Measurements from ENCODE around the gene MITF.
A peak's percentile ranks its signal among the peaks of the same experiment; 100 is the strongest.

Gene MITF

DNA sequence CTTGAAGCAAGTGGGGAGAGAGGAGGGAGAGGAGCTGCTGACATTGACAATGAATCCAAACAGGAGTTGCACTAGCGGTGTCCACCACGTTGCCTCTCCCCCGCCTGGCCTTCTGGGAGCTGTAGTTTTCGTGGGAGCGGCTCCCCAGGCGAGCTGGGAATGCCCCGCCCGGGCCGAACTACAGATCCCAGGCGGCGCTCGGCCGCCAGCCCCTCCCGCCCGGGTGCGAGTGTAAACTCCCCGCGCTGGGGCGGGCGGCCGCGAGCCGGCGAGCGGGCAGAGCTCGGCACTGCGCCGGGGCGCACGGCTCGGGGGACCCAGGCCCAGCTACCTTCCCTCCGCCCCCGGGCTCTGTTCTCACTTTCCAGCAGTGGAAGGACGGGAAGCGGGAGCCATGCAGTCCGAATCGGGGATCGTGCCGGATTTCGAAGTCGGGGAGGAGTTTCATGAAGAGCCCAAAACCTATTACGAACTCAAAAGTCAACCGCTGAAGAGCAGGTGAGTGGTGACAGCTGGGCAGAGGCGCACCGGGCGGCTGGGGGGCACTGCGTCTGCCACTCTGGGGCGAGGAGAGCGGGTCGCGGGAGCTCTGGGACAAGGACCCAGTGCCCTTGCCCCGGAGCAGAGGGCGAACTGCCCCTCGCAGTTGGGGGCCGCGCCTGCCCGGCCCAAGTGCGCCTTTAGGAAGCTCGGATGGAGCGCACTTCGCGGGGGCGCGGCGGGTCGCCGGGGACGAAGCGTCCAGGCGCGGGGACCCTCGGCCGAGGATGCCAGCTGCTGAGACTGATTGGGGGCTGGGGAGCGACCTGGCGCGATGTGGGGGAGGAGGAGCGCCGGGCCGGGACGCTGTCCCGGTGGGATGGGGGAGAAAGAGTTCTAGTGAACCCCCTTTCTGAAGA lies at the start of gene MITF:
TSS of gene MITF (plus strand) at position 261 of the 899 bp plus-strand sequence. CDS start at position 395, 134 bp downstream.
- DNase-seq, result peak; percentile 76 to 94

DNA sequence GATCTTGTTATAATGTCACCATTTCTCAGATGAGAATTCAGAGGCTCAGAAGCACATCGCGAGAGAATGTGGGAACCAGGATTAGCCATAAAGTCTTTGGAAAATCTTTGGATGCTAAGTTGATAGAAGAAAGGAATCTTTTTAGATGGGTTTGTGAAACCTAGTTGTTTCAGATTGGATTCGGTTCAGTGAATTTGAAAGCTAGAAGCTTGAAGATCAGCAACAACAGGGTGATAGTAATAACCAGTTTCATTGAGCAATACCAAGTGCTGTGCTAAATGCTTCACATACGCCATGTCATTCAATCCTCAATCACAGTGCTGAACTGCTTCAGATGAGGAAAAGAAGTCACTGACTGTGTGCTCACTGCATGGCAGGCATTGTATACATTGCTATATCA lies 47.4 kb upstream of the MITF start:
- DNase-seq, result no peak

DNA sequence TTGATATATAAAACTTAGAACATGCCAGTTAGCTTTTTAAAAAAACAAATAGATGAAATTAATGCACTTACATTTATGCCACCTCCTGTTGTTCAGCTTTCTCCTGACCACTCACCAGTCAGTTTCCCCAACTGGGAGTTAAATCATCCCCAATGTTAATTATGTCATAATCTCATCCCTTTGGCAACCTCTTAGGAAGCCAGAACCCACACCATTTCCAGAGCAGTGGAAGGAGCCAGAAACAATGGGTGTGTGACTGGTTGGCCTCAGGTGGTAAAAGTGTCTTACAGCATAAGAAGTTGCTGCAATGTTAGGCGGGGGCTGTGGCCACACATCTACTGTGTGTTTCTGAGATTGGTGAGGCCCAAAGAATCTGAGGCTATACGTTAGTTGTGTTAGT lies 46.5 kb upstream of the MITF start:
- no peak for DNase-seq

DNA sequence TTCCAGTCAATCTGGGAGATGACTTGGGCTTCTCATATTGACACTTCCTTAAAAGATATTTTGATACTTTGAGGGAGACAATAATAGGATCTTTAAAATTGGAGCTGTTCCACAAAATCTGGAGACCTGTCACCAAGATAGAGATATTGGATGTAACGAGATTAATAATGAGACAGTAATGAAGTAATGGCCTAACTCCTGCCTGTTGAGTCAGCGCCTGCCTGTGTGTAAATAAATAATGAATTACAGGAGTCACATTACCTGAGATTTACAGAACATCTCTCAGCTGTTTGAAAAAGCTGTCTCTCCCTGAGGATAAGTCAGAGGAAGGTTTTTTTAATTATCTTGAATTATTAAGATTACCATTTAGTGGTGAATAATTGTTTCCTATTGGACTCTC lies 43.8 kb upstream of the MITF start:
- DNase-seq, result no peak

DNA sequence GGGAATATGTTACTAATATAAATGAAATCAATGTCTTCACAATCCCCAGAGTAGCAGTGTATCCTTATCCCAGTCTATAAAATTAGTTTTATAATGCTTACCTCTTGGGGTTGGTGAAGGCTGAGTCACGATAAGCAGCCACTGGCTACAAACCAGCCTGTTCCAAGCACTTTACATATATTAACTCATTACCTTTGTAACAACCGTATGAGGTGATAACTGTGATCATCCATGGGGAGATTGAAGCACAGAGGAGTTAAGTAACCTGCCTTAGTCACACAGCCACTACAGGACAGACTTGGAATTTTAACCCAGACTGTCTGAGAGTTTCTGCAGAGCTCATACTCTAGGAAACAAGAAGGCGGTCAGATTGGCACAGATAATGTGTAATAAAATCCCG lies 43.3 kb upstream of the MITF start:
- DNase-seq, result no peak

GRCh38 chr3:69696367-69696766 lies 42.9 kb upstream of the MITF start:
- no peak for DNase-seq

DNA sequence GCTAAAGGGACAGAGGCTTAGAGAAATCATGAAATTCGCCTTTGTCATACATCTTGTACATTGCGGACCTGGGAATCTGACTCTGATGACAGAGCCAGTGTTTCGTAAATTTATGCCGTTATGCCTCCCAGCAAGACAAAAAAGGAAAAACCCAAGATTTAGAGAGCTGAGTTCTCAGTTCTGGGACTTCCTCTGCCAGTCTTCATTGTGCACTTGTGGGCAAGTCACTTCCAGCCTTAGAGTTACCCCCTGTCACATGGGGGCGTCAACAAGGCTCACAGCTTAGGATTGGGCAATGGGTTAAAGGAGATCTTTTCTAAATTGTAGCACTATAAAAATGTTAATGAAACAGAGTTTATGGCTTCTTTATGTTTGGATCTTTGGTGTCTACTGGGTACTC lies 41.9 kb upstream of the MITF start:
- DNase-seq, result no peak

- DNase-seq, result no peak
Observed at GRCh38 chr3:69698728-69699127, 40.5 kb upstream of the MITF start.

- DNase-seq, result no peak
Observed at GRCh38 chr3:69699183-69699582, 40.1 kb upstream of the MITF start.

DNA sequence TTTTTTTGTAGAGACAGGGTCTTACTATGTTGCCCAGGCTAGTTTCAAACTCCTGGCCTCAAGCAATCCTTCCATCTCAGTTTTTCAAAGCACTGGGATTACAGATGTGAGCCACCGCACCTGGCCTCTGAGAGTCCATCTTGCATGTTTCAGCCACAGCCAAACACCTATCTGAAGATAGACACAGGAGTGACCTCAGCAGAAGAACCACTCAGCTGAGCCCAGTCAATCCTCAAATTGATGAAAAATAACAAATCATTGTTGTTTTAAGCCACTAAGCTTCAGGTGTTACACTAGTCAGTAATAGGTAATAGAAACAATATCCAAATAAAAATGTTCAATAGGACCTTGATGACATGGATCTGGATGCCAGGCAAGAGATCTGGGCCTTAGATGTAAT lies 38.3 kb upstream of the MITF start:
- DNase-seq, result no peak

GRCh38 chr3:69710153-69710977 lies 28.9 kb upstream of the MITF start:
- no peak for DNase-seq

- DNase-seq, result no peak
Observed at GRCh38 chr3:69712269-69712668, 27.0 kb upstream of the MITF start.

GRCh38 chr3:69712933-69713332 lies 26.3 kb upstream of the MITF start:
- no peak for DNase-seq

DNA sequence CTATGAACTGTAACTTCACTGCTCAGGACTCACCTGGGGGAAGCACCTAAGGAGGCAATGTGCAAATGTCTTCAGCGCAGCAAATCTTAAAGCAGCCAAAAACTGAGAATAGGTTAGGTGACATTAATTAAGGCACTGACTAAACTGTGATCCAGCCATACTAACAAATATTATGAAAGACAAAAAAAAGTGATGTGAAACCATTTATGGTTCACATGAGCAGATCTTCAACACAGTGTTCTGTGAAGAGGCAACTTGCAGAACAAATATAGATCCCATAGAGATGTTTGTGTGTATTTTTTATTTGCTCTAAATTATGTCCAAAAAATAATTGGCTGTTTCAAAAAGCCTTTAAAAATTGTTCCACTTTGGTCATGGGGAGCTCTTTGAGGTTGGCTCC lies 24.1 kb upstream of the MITF start:
- no peak for DNase-seq

GRCh38 chr3:69716119-69716518 lies 23.1 kb upstream of the MITF start:
- DNase-seq, result no peak

GRCh38 chr3:69718866-69719586 lies 20.2 kb upstream of the MITF start:
- DNase-seq, result no peak

- no peak for DNase-seq
Observed at GRCh38 chr3:69719587-69720122, 19.6 kb upstream of the MITF start.

- no peak for DNase-seq
Observed at GRCh38 chr3:69720824-69721223, 18.4 kb upstream of the MITF start.

DNA sequence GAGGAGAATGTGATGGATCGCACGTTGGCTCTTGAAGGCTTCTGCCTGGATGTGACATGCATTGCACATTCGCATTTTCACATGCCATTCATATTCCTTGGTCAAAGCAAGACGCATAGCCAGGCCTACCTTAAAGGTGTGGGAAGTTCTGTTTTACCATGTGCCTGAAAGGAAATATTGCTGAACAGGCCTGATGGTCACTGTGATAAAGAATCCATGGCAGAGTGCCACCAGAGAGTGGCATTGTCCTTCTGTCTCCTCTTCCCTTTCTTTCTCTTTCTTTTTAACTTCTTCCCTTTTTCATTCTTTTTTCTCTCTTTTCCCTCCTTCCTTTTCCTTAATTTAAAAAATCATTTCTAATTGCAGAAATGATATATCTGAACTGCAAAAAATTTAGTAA lies 15.9 kb upstream of the MITF start:
- no peak for DNase-seq

- DNase-seq, result no peak
Observed at GRCh38 chr3:69724722-69725435, 14.4 kb upstream of the MITF start.

DNA sequence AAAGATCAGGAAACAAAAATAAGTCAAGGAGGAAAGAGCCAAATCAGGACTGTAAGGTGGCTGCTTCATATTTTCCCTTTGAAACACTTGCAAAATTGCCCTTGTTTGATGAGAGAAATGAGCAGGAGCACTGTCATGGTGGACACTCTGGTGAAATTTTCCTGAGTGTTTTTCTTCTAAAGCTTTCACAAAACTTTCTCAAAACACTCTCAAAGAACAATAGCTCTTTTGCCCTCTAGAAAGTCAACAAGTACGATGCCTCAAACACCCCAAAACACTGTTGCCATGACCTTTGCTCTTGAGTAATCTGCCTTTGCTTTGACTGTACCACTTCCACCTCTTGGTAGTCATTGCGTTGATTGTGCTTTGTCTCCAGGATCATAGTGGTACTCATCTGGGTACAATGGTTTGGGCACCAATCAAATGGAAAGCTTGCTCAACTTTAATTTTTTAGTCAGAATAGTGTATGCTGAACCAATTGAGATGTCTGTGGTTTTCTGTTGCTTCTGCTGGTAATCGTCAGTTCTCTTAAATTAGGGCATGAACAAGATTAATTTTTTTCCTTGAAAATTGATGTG lies 13.2 kb upstream of the MITF start:
- DNase-seq, result no peak
